GM21717 (cell line): Measurements from ENCODE around the gene UBE4B.
"Not testable (repeated sequence)": the region's sequence is repeated elsewhere in the genome, so short reads cannot be mapped to it uniquely, and the experiment has no call there.

Experiments
- ATAC-seq: cut with Tn5 transposase; IDR thresholded peaks from one replicate; pipeline ENCODE4 v1.9.1; 2021; ENCODE audit warnings: mild to moderate bottlenecking, moderate library complexity; ENCODE audit not compliant: unreplicated experiment

Gene UBE4B

DNA sequence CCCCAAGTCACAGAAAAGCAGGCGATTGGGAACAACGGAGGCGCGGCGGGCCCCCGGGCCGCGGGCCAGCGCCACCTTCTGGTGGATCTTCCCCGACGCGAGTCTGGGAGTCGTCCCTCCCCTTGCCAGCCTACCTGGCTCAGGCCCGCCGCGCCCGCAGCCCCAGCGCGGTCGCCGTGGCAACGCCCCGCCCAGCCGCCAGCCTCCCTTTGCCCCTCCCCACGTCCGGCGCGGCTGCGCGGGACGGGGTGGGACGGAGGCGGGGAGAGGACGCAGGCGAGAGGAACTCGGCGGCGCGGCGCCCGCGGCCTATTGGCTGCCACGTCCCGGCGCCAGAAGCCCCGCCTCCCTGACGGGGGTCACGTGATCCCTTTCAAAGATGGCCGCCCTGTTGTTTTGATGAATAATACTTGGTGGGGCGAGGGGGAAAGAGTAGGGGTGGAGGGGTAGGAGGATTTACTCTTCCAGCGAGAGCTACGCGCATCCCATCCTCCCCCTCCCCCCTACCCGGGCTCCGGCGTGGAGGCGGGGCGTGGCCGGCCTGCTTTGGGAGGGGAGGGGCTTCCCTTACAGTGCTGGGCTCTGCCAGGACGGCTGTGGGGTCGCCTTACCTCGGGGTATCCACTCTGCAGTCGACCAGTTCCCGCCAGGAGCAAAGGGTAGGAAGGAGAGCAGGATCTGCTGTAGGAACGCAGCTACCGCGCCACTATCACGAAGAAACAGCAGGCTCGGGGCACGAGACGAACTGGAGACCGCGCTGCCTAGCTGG lies at the start of gene UBE4B:
Gene UBE4B (plus strand): TSS at position 369 of the 769 bp plus-strand sequence. CDS start 713 bp downstream, outside the sequence.
- peak; percentile 95 for ATAC-seq

- no peak for ATAC-seq
These were observed 48.5 kb upstream of the UBE4B start for GRCh38 chr1:9984253-9984652.

DNA sequence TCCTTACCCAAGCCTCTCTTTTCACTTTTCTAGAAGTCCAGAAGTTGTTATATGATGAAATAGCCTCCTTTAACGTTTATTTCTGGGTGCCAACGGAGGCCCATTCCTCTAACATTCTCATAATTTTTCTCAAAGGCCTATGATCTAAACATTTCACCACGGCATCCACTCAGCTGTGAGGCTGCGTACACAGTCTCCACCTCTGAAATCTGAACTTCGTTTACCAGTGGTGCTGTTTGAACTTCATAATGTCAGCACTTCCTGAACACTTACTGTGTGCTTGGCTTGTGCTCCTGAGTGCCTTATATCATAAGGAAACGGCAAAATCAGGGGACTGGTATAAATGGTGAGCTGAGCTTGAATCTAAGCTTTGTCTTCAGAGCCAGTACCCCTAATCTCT lies 47.8 kb upstream of the UBE4B start:
- ATAC-seq: no peak

GRCh38 chr1:9989773-9990172 lies 43.0 kb upstream of the UBE4B start:
- no peak for ATAC-seq

GRCh38 chr1:9990944-9991343 lies 41.8 kb upstream of the UBE4B start:
- ATAC-seq: no peak

DNA sequence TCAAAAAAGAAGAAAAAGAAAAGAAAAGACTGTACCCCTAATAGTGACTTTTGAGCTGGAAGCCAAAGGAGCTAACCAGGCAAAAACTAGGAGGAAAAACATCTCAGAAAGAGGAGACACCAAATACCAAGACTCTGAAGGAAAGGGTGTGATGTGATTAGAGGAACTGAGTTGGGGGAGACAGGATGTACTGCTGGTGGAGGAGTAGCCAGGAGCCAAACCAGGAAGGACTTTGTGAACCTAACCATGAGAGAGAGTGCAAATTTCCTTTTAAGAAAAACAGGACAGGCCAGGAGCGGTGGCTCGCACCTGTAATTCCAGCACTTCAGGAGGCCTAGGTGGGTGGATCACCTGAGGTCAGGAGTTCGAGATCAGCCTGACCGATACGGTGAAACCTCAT lies 39.8 kb upstream of the UBE4B start:
- ATAC-seq: no peak

GRCh38 chr1:9993561-9994075 lies 39.1 kb upstream of the UBE4B start:
- ATAC-seq: no peak

DNA sequence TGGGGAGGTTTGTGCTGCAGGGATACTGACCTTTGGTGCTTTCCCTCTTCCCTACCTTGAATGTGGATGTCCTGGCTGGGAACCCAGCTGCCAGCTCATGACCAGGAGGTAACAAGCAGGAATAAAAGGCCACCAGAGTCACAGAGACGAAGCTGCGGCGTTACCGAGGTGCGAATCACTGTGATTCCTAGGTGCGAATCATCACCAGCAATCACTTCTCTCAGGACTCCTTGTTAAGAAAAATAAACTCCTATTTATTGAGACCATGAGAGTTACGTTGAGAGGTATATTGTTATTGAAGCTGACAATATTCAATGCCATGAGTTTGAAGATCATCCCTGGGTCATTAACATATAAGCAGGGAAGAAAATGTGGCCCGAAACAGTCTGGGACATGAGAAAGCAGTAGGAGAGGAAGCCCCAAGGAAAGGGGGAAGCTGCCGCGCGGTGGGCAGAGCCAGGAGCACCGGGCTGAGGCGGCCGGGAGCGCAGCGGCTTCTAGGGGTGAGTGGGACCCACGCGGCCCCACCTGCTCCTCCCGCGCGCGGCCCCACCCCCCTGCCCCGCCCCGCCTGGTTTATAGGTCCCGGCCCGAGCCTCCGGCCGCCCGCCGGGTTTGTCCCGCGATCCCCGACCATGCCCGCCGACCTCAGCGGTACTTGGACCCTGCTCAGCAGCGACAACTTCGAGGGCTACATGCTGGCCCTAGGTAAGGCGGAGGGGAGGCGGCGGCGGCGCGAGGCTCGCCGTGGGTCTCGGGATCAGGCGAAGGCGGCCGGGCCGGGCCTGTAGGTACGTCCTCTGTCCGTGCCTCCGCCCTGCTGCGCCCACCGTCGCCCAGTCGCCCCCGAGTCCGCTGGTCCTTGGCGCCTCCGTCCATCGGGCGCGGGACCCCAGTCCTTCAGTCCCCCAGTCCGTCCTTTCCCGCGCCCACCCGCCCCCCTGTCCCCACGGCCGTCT lies 35.9 kb upstream of the UBE4B start, which contains the start of gene RBP7:
Gene RBP7 (plus strand): TSS at position 605 of the 959 bp plus-strand sequence. CDS start 31 bp downstream, at position 636.
- no peak for ATAC-seq

- ATAC-seq: no peak
These were observed 31.6 kb upstream of the UBE4B start for GRCh38 chr1:10001016-10001665.

DNA sequence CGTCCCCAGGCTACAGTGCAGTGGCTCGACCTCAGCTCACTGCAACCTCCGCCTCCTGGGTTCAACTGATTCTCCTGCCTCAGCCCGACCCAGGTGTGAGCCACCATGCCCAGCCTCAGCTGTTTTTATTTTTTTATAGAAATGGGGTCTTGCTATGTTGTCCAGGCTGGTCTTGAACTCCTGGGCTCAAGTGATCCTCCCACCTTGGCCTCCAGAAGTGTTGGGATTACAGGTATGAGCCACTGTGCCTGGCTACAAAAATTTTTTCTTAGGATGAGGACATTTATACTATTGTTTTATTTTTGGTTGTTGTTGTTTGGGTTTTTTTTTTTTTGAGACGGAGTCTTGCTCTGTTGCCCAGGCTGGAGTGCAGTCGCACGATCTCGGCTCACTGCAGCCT lies 27.5 kb upstream of the UBE4B start:
- not testable (repeated sequence) for ATAC-seq

DNA sequence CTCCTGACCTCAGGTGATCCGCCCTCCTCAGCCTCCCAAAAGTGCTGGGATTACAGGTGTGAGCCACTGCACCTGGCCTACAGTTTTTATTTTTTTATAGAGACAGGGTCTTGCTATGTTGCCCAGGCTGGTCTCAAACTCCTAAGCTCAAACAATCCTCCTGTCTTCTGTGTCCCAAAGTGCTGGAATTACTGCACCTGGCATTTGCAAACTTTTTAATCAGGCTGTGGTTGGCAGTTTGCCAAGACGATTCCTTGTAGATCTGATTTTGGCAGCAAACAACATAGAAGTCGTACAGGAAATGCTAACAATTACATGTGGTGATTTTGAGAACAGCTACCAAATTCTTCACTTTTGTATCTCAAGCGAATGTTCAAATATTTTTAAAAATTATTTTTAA lies 25.6 kb upstream of the UBE4B start:
- no peak for ATAC-seq

- ATAC-seq: no peak
These were observed 18.7 kb upstream of the UBE4B start for GRCh38 chr1:10014016-10014415.

GRCh38 chr1:10019561-10019960 lies 13.2 kb upstream of the UBE4B start:
- no peak for ATAC-seq

DNA sequence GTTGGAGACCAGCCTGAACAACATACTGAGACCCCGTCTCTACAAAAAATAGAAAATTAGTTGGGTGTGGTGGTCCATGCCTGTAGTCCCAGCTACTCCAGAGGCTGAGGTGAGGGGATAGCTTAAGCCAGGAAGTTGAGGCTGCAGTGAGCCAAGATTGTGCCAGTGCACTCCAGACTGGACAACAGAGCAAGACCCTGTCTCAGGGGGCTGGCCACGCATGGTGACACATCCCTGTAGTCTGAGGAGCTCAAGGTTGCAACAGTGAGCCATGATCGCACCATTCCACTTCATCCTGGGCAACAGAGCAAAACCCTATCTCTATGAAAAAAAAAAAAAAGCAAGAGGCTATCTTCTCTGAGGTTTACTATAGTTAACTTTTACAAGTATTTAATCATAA lies 12.7 kb upstream of the UBE4B start:
- ATAC-seq: no peak

GRCh38 chr1:10020678-10021077 lies 12.1 kb upstream of the UBE4B start:
- not testable (repeated sequence) for ATAC-seq

GRCh38 chr1:10021992-10022391 lies 10.8 kb upstream of the UBE4B start:
- ATAC-seq: not testable (repeated sequence)

GRCh38 chr1:10022656-10023055 lies 10.1 kb upstream of the UBE4B start:
- no peak for ATAC-seq

DNA sequence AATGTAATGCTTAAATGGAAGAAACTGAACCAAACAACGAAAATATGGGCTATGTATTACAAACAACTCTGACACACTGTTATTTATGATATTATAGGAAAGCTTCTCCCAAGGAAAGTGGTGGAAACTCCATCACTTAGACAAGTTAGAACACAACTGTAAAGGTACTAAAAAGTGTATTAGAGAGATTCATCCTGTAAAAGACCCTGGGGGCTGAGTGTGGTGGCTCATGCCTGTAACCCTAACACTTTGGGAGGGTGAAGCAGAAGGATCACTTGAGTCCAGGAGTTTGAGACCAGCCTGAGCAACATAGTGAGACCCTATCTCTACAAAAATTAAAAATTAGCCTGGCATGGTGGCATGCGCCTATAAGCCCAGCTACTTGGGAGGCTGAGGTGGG lies 7.4 kb upstream of the UBE4B start:
- ATAC-seq: no peak

GRCh38 chr1:10027027-10027426 lies 5.7 kb upstream of the UBE4B start:
- ATAC-seq: no peak

DNA sequence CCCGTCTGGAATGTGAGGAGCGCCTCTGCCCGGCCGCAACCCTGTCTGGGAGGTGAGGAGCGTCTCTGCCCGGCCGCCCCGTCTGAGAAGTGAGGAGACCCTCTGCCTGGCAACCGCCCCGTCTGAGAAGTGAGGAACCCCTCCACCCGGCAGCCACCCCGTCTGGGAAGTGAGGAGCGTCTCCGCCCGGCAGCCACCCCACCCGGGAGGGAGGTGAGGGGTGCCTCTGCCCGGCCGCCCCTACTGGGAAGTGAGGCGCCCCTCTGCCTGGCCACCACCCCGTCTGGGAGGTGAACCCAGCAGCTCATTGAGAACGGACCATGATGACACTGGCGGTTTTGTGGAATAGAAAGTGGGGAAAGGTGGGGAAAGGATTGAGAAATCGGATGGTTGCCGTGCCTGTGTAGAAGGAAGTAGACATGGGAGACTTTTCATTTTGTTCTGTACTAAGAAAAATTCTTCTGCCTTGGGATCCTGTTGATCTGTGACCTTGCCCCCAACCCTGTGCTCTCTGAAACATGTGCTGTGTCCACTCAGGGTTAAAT lies 3.7 kb upstream of the UBE4B start:
- ATAC-seq: not testable (repeated sequence)

GRCh38 chr1:10031461-10031860 lies 1.3 kb upstream of the UBE4B start:
- no peak for ATAC-seq
